Inferior parietal cortex (tissue), 1 donor: ENCODE measurements around the gene IFT172.
A peak's percentile ranks its signal among the peaks of the same experiment; 100 is the strongest.

Experiments
- DNase-seq: peaks from one replicate; pipeline ENCODE4 v3.0.0-alpha.2; 2016; ENCODE audit errors: extremely low spot score

IFT172 gene

GRCh38 chr2:27422958-27423357 lies 66.6 kb downstream of the IFT172 start:
- DNase-seq, result no peak

- DNase-seq, result no peak
Observed at GRCh38 chr2:27421660-27422250, 67.8 kb downstream of the IFT172 start.

GRCh38 chr2:27420996-27421395 lies 68.5 kb downstream of the IFT172 start:
- DNase-seq, result no peak

- no peak for DNase-seq
Observed at GRCh38 chr2:27416151-27416550, 73.4 kb downstream of the IFT172 start.

GRCh38 chr2:27412419-27413152 lies 77.0 kb downstream of the IFT172 start:
- DNase-seq, result no peak

- peak; percentile 93 for DNase-seq
Observed at GRCh38 chr2:27409321-27410073, 80.0 kb downstream of the IFT172 start, which contains the start of gene PPM1G. TSS of gene PPM1G (minus strand) at chr2:27409591. CDS start at chr2:27409422, 169 bp downstream.

GRCh38 chr2:27408601-27409320 lies 80.8 kb downstream of the IFT172 start:
- no peak for DNase-seq

- peak; percentile 36 for DNase-seq
Observed at GRCh38 chr2:27407798-27408491, 81.6 kb downstream of the IFT172 start.

- DNase-seq, result no peak
Observed at GRCh38 chr2:27400348-27401135, 89.0 kb downstream of the IFT172 start.

GRCh38 chr2:27398962-27399361 lies 90.6 kb downstream of the IFT172 start:
- DNase-seq, result no peak
